Measurements from ENCODE around the gene DBH. TPM values are rescaled to one million over a fixed set of nuclear protein-coding genes. Genes with fewer than 3 reads are reported as not detected.

The DBH gene
- total and polyA plus RNA-seq, 2 donors (not counting 1 experiment from before 2014, with no cell fraction given): not detected

DNA sequence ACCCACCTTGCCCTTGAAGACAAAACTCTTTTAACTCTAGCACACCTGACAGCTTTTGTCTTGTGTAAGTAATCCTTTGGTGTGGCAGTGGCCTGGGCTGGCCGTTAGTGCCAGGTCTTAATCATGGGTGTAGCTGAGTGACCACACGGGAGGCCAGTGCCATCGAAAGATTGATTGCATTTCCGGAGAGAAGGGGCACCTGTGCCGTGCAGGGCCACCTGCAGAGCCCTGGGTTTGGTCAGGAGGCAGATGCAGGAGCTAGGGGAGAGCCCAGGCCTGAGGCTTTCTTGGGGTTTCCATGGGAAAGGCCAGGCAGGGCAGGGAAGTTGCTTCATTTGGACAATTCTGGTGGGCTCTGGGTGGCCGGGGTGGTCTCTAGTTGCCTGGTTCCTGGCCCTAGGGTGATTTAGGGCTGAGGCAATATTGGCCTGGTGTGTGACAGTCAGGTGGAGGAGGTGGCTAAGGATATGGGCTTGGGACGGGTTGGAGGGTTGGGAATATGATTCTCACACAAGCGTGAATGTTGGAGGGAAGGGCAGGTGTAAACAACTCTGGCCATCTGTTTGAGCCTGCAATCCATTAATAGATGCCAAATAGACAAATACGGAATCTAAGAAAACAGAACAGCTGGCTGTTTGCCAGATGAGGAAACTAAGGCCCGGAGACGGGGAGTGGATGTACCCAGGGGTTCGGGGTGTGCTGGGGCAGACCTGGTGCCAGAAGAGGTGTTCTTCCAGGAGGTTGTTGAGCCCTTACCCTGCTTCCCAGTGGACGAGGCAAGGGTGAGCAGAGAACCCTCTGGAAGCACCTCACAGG lies 4.6 kb downstream of the DBH start:
- H3K4me2 ChIP-seq (replicated peaks; ENCODE audit: low read depth, low read length, poor library complexity, severe bottlenecking): no peak overlapping the region
- no peak overlapping the region for H3K27ac ChIP-seq (ENCODE audit: low read length in 2 of 2)
- ChIA-PET CTCF (no interaction called here), POLR2A (no interaction called here)
- no peaks in the 10 kb centered on the region for H3K9me3 ChIP-seq (ENCODE audit: control extremely low read depth in 1 of 3, control insufficient read depth in 2 of 3, insufficient read depth in 1 of 3, low read length in 2 of 3)
- Mint-ChIP-seq H3K4me1 (no peaks in the 10 kb centered on the region), H3K27me3 (peaks cover 10% of the 10 kb centered on the region), H3K4me3 (no peak overlapping the region), H3K9me3 (ENCODE audit: insufficient read depth) (no peaks in the 10 kb centered on the region), H3K27ac (no peak overlapping the region)
- TF ChIP-seq EZH2 (IDR thresholded peaks at IDR 0.05; ENCODE audit: borderline replicate concordance, insufficient read depth, low read depth, low read length, poor library complexity, severe bottlenecking): no peak
- TF ChIP-seq, protein P1, sequence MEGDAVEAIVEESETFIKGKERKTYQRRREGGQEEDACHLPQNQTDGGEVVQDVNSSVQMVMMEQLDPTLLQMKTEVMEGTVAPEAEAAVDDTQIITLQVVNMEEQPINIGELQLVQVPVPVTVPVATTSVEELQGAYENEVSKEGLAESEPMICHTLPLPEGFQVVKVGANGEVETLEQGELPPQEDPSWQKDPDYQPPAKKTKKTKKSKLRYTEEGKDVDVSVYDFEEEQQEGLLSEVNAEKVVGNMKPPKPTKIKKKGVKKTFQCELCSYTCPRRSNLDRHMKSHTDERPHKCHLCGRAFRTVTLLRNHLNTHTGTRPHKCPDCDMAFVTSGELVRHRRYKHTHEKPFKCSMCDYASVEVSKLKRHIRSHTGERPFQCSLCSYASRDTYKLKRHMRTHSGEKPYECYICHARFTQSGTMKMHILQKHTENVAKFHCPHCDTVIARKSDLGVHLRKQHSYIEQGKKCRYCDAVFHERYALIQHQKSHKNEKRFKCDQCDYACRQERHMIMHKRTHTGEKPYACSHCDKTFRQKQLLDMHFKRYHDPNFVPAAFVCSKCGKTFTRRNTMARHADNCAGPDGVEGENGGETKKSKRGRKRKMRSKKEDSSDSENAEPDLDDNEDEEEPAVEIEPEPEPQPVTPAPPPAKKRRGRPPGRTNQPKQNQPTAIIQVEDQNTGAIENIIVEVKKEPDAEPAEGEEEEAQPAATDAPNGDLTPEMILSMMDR (IDR thresholded peaks at IDR 0.05): no peak
- H3K36me3 ChIP-seq (replicated peaks in 1 of 2; ENCODE audit: control extremely low read depth in 1 of 2, control insufficient read depth in 1 of 2, extremely low read depth in 1 of 2, insufficient read depth in 2 of 2, low read length in 1 of 2): no peaks in the 10 kb centered on the region
- WGBS (ENCODE audit: insufficient coverage): 84% methylated on average over 13 of the region's 13 CpGs
- intact Hi-C loops (cut with micrococcal nuclease): no loop called here
- H3K4me1 ChIP-seq (ENCODE audit: control insufficient read depth in 2 of 2, insufficient read depth in 2 of 2, low read length in 2 of 2): no peaks in the 10 kb centered on the region
- H3K27me3 ChIP-seq (replicated peaks in 1 of 4; ENCODE audit: control extremely low read depth in 1 of 4, control insufficient read depth in 3 of 4, insufficient read depth in 4 of 4, low read length in 3 of 4): peaks cover 0 to 3% (median 0%) of the 10 kb centered on the region in 4 experiments
- H2AFZ ChIP-seq (ENCODE audit: insufficient read depth, low read depth, low read length, poor library complexity, severe bottlenecking): no peak overlapping the region
- H3K9ac ChIP-seq (ENCODE audit: low read length): no peak overlapping the region
- DNase-seq: no peak
- ATAC-seq (ENCODE audit: low read depth): no peak
- H3K4me3 ChIP-seq (ENCODE audit: control extremely low read depth in 1 of 5, extremely low read depth in 1 of 5, insufficient read depth in 1 of 5, low read depth in 2 of 5, low read length in 4 of 5): no peak overlapping the region
- H3K79me2 ChIP-seq (ENCODE audit: control insufficient read depth, insufficient read depth, low read length): no peaks in the 10 kb centered on the region
- no peaks in the 10 kb centered on the region for H4K20me1 ChIP-seq (ENCODE audit: control insufficient read depth, insufficient read depth, low read length, poor library complexity, severe bottlenecking)

GRCh38 chr9:133641396-133641655 lies 5.2 kb downstream of the DBH start:
- intact Hi-C loops (cut with micrococcal nuclease): no loop called here
- H3K4me3 Mint-ChIP-seq: no peak overlapping the region

More at GRCh38 chr9:133641396-133641655, 5.2 kb downstream of the DBH start:
- Histone ChIP-seq H3K27me3 (replicated peaks in 1 of 4; ENCODE audit: control extremely low read depth in 1 of 4, control insufficient read depth in 3 of 4, insufficient read depth in 4 of 4, low read length in 3 of 4) (peaks cover 0 to 3% (median 0%) of the 10 kb centered on the region in 4 experiments), H3K4me2 (replicated peaks; ENCODE audit: low read depth, low read length, poor library complexity, severe bottlenecking) (no peak overlapping the region), H2AFZ (ENCODE audit: insufficient read depth, low read depth, low read length, poor library complexity, severe bottlenecking) (no peak overlapping the region), H3K4me3 (ENCODE audit: control extremely low read depth in 1 of 5, extremely low read depth in 1 of 5, insufficient read depth in 1 of 5, low read depth in 2 of 5, low read length in 4 of 5) (no peak overlapping the region), H3K36me3 (replicated peaks in 1 of 2; ENCODE audit: control extremely low read depth in 1 of 2, control insufficient read depth in 1 of 2, extremely low read depth in 1 of 2, insufficient read depth in 2 of 2, low read length in 1 of 2) (no peaks in the 10 kb centered on the region), H3K9ac (ENCODE audit: low read length) (no peak overlapping the region), H3K79me2 (ENCODE audit: control insufficient read depth, insufficient read depth, low read length) (no peaks in the 10 kb centered on the region), H3K4me1 (ENCODE audit: control insufficient read depth in 2 of 2, insufficient read depth in 2 of 2, low read length in 2 of 2) (no peaks in the 10 kb centered on the region), H3K27ac (ENCODE audit: low read length in 2 of 2) (no peak overlapping the region), H3K9me3 (ENCODE audit: control extremely low read depth in 1 of 3, control insufficient read depth in 2 of 3, insufficient read depth in 1 of 3, low read length in 2 of 3) (no peaks in the 10 kb centered on the region), H4K20me1 (ENCODE audit: control insufficient read depth, insufficient read depth, low read length, poor library complexity, severe bottlenecking) (no peaks in the 10 kb centered on the region)
- no peak for DNase-seq
- ChIA-PET POLR2A (no interaction called here), CTCF (no interaction called here)
- Mint-ChIP-seq H3K4me1 (no peaks in the 10 kb centered on the region), H3K27me3 (peaks cover 9% of the 10 kb centered on the region), H3K27ac (no peak overlapping the region), H3K9me3 (ENCODE audit: insufficient read depth) (no peaks in the 10 kb centered on the region)
- TF ChIP-seq, protein P1 (IDR thresholded peaks at IDR 0.05): no peak
- no peak for TF ChIP-seq EZH2 (IDR thresholded peaks at IDR 0.05; ENCODE audit: borderline replicate concordance, insufficient read depth, low read depth, low read length, poor library complexity, severe bottlenecking)
- WGBS (ENCODE audit: insufficient coverage): 88% methylated on average over 7 of the region's 7 CpGs
- no peak for ATAC-seq (ENCODE audit: low read depth)
